Stimulated activated naive CD8-positive, alpha-beta T cell treated with anti-CD3 and anti-CD28 coated beads, Interleukin-15, Interleukin-2, amounts not matched to agents 100 U/mL and 50 U/mL, for 24 hours (primary cell): Measurements from ENCODE around the gene TMEM250.

Experiments used
- ATAC-seq: fragments of 150-1000 bp; cut with Tn5 transposase; one replicate; pipeline ENCODE4 v1.10.0; 2021
- DNase-seq: peaks from one replicate; pipeline ENCODE4 v3.0.0; 2021

Gene TMEM250

GRCh38 chr9:136082496-136083361 is 35.9 kb downstream of the TMEM250 start:
- ATAC-seq: no peak

GRCh38 chr9:136081826-136082495 is 36.7 kb downstream of the TMEM250 start:
- no peak for DNase-seq

More at GRCh38 chr9:136082496-136083361, 35.9 kb downstream of the TMEM250 start:
- DNase-seq: no peak

DNA sequence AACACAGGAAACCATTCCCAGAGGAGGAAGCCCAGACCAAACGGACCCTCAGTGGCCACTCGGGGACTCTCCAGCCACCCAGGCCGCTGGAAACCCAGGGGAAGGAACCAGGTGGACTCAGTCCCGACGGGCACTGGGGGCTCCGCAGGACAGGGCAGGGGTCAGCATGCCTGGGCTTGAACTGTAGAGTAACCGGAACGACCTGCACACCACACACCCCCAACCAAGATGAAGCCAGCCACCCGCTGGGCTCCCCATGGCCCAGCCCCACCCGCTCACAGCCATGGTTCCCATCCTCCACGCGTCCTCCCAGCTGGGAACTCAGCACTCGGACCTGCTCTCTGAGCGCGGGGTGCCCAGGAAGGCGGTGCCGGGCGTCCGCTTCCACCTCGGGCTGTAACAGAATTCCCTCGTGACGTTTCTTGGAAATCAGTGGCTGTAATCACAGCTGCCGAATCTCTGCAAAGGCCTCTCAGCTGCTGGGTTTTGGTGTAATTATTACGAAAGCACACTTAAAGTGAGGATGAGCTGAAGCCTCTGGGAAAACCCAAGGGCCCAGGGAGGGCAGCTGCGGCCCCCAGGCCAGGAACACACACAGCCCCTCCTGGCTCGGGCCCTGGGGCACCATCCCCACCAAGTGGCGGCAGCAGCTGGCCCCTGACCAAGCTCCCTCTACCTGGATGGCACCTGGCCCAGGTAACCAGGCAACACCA is 37.4 kb downstream of the TMEM250 start:
- DNase-seq (no peak), ATAC-seq (no peak)

More at GRCh38 chr9:136081826-136082495, 36.7 kb downstream of the TMEM250 start:
- ATAC-seq: no peak

- ATAC-seq (no peak), DNase-seq (no peak)
Observed at GRCh38 chr9:136080716-136081112, 38.0 kb downstream of the TMEM250 start.

- DNase-seq (no peak), ATAC-seq (no peak)
Observed at GRCh38 chr9:136079916-136080246, 38.8 kb downstream of the TMEM250 start.

DNA sequence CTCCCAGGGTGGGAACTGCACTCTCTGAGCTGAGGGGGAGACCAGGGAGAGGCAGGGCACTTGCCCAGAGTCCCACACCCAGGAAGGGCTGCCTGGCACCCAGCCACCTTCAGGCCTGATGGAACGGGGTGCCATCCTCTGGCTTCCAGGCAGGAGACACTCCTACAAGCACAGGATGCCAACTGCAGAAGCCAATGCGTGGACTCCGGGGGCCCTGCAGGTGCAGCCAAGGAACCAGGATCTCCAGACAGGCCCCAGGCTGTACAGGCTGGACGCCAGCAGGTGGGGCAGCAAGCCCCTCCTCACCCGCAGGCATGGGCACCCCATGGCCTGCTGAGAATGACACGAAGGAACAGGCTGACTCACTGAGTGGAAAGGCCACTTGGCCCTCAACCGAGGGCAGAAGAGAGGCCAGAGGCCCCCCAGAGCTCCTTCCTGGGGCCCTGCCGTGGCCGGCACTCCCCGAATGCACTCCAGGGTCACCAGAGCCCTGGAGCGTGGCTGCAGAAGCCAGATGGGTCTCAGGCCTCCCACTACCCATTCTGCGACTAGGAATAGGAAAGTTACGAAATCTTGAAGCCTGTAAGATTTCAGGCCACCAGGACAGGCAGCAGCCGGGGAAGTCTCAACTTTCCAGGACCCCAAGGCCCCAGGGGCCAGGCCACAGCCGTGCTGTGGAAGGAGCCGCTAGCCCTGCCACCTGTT is 39.3 kb downstream of the TMEM250 start:
- DNase-seq (no peak), ATAC-seq (no peak)

DNA sequence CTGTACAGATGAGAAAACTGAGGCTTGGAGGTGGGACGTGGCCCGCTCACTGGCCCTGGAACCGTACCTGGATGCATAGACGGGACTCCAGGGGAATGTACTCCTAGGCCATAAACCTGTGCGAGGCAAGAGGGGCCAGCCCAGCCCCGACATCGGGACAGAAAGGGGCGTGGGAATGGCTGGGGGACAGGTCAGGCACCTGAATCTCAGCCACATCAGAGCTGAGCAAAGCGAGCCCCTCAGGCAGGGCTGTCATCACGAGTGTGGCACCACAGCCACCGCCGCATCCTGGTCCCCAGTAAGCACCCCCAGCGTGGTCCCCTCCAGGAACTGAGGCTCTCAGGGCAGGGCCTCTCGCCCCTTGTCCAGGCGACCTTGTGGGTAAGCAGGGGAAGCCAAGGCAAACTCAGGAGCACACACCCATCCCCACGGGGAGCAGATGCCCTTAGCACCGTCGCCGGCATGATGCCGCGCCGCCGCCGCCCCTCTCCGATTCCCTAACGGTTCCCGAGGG is 40.1 kb downstream of the TMEM250 start:
- ATAC-seq: no peak
- no peak for DNase-seq

- no peak for ATAC-seq
- DNase-seq: no peak
Observed at GRCh38 chr9:136078024-136078423, 40.7 kb downstream of the TMEM250 start.

- ATAC-seq: no peak
Observed at GRCh38 chr9:136077491-136077890, 41.2 kb downstream of the TMEM250 start.

DNA sequence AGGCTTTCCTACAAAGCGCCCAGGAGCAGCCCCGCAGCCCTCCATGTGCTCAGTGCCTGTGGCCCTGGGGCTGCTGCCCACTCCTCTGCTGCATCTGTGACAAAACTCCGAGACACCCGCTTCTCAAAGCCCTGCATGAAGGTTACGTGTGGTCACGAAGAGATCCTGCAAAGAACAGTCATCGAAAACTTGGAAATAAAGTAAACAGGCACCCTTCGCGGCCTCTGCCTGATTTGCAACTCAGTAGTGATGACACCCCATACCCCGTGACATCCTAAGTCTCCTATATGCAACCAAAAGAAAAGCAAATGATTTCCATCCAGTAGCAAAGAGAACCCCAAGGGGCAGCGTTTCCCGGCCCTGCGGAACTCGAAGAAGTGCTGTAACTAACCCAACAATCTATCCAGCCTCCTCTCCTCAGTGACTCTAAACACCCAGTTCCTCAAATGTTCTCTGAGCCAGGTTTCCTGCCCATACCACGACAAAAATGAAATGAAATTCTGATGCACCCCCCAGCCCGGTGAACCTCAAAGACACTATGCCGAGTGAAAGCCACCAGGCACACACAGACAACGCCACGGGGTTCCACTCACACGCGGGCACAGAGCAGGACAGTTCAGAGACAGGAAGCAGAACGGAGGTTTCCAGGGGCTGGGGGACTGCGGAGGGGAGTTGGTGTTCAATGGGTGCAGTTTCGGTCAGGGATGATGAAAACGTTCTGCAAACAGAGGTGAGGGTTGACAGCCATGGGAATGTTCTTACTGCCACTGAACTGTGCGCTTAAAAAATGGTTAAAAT is 42.6 kb downstream of the TMEM250 start:
- DNase-seq (no peak), ATAC-seq (peak; percentile 21)

More at GRCh38 chr9:136077491-136077890, 41.2 kb downstream of the TMEM250 start:
- DNase-seq: no peak

DNA sequence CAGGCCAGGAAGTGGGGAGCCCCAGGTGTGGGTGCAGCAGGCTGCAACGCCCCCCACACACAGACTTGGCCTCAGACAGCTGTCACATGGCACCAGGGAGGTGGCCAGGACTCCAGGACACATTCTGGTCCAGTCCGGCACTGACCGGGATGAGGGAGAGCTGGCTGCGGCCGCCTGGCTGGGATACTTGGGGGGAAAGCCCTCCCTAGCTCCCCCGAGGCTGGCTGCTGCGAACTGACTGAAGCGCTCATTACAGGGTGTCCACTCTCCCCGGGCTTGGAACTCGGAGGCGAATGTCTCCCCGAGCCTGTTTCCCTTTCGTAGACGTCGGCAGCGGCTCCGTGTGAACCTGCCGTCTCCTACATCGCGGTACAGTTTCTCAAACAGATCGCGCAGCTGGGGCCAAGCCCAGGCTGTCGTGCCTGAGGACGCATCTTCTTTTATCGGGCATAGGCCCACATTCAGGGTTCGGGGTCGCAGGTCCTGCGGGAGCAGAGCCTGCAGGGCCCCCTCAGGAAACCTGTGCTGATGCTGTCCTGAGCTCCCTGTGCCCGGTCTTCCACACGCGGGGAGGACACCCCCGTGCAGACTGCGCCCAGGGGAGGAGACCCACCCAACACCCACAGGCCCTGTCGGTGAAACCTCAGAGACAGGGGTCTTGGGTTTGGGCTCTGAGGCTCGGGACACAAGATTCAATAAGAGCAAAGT is 43.4 kb downstream of the TMEM250 start:
- ATAC-seq: no peak
- DNase-seq: no peak

GRCh38 chr9:136074706-136075105 is 44.0 kb downstream of the TMEM250 start:
- ATAC-seq: no peak

More at GRCh38 chr9:136074706-136075105, 44.0 kb downstream of the TMEM250 start:
- no peak for DNase-seq
